ENCODE results near the gene CACNG6.
"Not testable (repeated sequence)": the region's sequence is repeated elsewhere in the genome, so short reads cannot be mapped to it uniquely, and the experiment has no call there.

CACNG6 gene

GRCh38 chr19:53991224-53992113, at the start of gene CACNG6:
Gene CACNG6 (plus strand): TSS chr19:53991637. CDS start chr19:53992878, 1,241 bp downstream.
- DNase-seq, result peak; percentile 43

- DNase-seq, result no peak
Measured at GRCh38 chr19:53942001-53942786, 49.2 kb upstream of the CACNG6 start.

GRCh38 chr19:53944416-53944815, 47.0 kb upstream of the CACNG6 start:
- DNase-seq, result no peak

GRCh38 chr19:53944933-53945332, 46.5 kb upstream of the CACNG6 start:
- no peak for DNase-seq

DNA sequence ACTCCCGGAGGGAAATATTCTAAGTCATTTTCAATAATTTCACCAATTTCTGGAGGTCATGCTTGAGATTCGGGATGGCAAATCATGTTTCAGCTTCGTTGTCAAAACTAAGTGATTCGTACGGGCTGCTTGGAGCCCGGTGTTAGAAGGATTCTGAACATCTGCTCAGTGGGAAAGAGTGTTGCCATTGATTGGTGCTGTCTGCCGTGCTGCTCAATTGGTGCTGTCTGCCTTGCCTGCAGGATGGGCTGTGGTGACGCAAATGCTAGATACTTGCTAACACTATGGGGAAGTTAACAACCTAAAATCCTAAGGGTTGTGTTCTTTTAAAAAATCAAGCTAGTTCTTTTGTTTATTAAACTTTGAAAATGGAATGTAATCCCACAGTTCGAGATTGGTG, 46.0 kb upstream of the CACNG6 start:
- no peak for DNase-seq

DNA sequence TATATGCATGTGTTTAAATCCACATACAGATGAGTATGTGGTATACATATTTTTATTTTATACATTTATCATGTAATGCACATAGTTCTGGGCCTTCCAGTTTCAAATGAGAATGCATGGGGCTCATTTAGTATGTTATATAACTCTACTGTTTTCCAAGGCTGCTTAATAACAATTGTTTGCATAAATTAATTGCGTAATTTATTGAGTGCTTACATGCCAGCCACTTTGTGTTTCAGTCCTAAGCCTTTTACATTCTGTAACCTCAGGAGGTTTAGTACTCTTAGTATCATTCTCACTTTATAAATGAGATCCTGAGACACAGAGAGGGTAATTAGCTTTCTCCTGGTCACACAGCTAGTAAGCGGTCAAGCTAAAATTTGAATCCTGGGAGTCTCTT, 45.4 kb upstream of the CACNG6 start:
- DNase-seq, result no peak

- no peak for DNase-seq
Measured at GRCh38 chr19:53947624-53948023, 43.8 kb upstream of the CACNG6 start.

- DNase-seq, result not testable (repeated sequence)
Measured at GRCh38 chr19:53948611-53949010, 42.8 kb upstream of the CACNG6 start.

DNA sequence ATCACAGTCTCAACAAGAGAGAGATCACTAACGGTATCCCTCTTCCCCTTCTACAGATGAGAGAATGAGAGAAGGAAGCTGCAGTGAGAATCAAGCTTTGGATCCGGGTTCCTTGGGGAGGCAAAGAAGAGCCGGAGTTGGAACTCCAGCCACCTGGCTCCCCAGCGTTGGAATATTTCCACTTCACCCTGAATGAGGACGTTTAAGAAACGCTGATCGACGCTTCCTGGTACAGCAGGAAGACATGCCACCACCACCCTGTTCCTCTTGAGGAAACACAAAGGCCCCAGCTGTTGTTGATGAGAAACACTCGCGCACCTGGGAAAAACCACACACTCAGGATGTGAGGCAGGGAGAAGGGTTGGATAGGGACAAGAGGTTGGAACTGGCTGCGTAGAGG, 40.0 kb upstream of the CACNG6 start:
- no peak for DNase-seq

DNA sequence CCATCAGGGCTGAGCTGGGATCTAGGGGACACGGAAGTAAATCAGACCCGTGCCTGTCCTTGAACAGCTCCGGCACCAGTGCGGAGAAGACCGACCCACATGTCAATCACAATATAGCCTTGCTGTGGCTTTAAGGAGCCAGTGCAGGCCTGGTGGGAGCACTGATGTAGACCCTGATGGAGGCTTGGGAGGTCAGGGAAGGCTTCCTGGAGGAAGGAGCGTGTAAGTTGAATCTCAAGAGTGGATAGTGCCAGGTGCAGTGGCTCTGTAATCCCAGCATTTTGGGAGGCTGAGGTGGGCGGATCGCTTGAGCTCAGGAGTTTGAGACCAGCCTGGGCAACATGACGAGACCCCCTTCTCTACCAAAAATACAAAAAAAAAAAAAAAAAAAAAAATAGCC, 39.5 kb upstream of the CACNG6 start:
- no peak for DNase-seq

- no peak for DNase-seq
Measured at GRCh38 chr19:53953383-53953782, 38.1 kb upstream of the CACNG6 start.

GRCh38 chr19:53957448-53958167, 33.8 kb upstream of the CACNG6 start:
- no peak for DNase-seq

DNA sequence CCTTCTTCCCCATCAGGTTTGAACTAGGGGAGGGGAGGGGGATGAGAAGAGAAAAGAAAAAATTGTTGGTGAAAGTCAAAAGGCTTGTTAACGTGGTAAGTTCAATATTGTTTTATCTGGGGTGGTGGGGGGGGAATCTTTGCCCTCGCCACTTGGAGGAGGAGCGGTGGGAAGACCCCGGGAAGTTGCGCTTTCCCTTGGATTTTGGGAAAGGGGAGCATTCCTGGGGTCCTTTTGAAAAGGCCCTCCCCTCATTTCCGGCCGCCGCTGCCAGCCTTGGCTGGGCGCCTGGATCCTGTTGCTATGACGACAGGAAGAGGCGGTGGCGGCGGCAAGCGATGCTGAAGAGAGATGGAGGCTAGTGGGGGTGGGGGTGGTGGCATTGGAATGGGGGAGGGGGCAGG, 33.3 kb upstream of the CACNG6 start:
- DNase-seq, result no peak

DNA sequence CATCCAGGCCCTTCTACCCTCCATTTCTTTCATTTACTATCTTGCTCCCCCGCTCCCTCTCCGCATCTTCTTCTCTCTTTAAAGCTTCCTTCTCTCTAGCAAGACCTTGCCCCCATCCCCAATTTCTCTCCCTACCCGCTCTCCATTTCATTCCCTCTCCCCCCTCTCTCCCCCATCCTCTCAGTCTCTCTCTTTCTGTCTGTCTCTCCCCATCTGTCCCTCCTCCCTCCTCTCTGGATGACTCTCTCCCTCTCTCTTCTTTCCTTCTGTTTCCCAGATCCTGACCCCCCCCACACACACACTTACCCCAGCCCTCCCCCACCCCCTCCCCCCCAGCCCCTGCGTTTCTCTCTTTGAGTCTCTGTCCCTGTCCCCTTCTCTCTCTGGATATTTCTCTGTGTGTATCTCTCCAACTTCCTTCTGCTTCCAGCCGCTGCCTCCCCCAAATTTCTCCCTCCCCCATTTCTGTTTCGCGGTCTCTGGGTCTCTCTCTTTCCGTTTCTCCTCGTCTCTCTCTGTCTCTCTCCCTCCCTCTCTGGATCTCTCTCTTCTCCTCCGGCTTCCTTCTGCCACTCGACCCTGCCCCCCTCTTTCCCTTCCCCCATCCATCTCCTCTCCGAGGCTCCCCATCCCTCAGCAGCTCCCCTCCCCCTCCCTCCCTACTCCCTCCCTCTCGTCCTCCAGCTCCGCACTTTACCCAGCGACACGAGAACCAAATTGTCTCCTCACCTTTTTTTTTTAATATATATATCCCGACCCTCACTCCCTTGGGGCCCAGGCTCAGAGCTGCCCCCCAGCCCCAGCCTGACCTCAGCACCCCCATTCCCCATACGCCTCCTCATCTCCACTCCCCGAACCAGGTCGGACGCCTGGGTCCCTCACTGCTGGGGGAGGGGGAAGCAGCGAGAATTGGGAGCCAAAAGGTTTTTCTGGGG, 32.3 kb upstream of the CACNG6 start:
- DNase-seq, result no peak

DNA sequence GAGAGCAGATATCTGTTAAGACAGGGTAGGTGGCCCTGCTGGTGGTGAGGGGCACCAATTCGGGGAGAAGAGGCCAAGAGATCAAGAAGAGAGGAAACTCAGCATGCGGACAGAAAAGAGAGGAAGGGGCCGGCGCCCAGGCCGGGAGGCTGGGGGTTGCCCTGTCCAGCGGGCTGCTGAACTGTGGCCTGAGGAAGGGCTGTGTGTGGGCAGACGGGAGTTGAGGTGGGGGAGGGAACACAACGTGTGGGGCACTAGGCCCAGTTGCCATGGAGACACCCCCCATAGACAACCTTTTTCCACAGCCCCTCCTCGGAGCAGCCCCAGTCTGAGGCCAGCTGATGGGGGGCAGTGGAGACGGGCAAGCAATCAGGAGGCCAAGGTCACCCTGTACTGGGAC, 31.2 kb upstream of the CACNG6 start:
- no peak for DNase-seq

GRCh38 chr19:53960886-53961285, 30.6 kb upstream of the CACNG6 start:
- no peak for DNase-seq

DNA sequence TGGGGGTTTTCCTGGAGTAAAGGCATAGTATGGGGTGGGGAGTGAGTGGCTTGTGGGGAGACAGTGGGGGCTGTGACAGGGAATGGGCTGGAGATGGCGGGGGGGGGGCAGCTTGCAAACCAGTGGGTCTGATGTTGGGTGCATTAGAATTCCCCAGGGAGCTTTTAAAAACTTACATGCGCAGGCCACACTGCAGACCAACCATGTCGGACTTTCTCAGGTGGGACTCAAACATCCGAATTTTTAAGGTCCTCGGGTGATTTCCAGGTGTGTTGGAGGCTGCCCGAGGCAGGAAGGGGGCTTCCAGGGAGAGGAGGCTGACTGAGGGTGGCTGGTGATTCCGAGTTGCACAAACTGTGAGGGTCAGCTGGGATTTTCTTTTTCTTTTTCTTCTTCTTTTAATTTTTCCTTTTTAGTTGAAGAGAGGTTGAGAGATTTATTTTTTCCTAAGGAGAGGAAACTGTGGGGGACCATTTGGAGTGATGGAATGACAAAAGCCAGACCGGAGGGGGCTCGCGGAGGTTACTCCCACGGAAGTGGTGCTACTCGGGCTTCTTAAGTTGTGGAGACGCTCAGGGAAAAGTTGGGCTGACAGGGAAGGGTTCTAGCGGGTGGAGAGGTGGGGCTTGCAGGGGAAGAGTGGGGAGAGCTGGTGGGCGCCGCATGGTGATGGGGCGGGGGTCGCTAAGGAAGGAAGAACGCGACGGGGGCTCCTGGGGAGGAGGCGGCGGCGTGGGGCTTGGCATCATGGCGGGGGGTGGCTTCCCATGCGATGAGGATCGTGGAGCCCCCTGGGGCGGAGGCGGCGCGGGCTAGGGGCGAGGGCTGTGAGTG, 29.7 kb upstream of the CACNG6 start:
- DNase-seq, result no peak

GRCh38 chr19:53962887-53963431, 28.5 kb upstream of the CACNG6 start, which contains the start of gene CACNG8:
Gene CACNG8 (plus strand): TSS chr19:53962937.
- DNase-seq, result no peak

DNA sequence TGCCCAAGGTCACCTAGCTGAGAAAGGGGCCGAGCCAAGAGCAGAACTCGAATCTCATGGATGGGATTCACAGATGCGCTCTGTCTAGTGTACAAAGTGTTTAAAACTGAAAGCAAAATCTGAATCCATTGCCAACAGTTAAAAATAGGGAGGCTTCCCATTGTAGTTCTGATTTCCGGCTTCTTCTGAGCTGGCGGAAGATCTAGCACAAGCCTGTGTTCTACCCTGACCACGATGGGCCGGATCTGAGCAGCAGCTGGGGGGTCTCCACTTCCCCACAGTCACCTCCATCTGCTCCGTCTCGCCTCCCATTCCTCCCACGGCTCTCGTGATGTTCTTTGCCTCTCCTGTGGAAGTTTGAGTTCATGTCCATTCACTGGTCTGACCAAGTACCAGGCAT, 26.3 kb upstream of the CACNG6 start:
- no peak for DNase-seq

DNA sequence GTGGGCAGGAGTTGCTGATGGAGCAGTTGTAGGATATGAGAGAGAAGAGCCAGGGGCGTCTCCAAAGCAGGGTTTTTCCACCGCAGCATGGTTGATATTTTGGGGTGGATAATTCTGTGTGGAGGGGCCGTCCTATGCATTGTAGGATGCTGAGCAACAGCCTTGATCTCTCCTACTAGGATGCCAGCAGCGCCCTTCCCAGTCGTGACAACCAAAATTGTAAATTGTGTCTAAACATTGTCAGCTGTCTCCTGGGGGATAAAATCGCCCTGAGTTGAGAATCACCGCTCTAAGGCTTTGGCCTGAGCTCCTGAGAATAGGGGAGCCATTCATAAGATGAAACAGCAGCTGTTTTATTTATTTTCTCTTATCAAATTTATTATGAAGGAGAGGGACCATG, 24.5 kb upstream of the CACNG6 start:
- DNase-seq, result no peak

- no peak for DNase-seq
Measured at GRCh38 chr19:53969366-53969765, 22.1 kb upstream of the CACNG6 start.
